Kidney (tissue), 14 donors: ENCODE results near the gene FOXK1. TPM values are rescaled to one million over a fixed set of nuclear protein-coding genes. Genes with fewer than 3 reads are reported as not detected.

Experiments used
- DNase-seq, 5 donors: peaks; one replicate each; pipeline ENCODE4 v3.0.0-alpha.2; 2013 to 2020
- FAIRE-seq: peaks from 2 replicates; lab custom pipeline; 2012; peaks lifted over from hg19 to GRCh38; lab: Jason Lieb, UNC
- H3K27ac ChIP-seq, 2 donors: one replicate each; pipeline ENCODE4 v1.7.0; 2013; ENCODE audit warnings: low read depth in 2 of 2, low read length in 2 of 2, inconsistent platforms in 1 of 2
- H3K27me3 ChIP-seq: one replicate; pipeline ENCODE4 v1.7.1; 2013; ENCODE audit warnings: low read length, inconsistent platforms; ENCODE audit not compliant: control insufficient read depth, insufficient read depth
- H3K36me3 ChIP-seq, 3 donors: one replicate each; pipeline versions ENCODE4 v1.7.0 to v1.7.1; 2013; ENCODE audit warnings: low read length in 3 of 3, control low read depth in 1 of 3, inconsistent platforms in 1 of 3; ENCODE audit not compliant: insufficient read depth in 3 of 3, control insufficient read depth in 2 of 3
- H3K4me1 ChIP-seq, 3 donors: one replicate each; pipeline versions ENCODE4 v1.7.0 to v1.7.1; 2013; ENCODE audit warnings: low read length in 3 of 3, inconsistent platforms in 1 of 3, low read depth in 1 of 3; ENCODE audit not compliant: control insufficient read depth in 2 of 3, insufficient read depth in 2 of 3
- H3K4me3 ChIP-seq, 3 donors: one replicate each; pipeline versions ENCODE4 v1.7.0 to v1.8.1; 2013; ENCODE audit warnings: low read length in 3 of 3, control low read depth in 1 of 3, inconsistent platforms in 1 of 3
- H3K9ac ChIP-seq, 3 donors: one replicate each; pipeline versions ENCODE4 v1.7.0 to v1.7.1; 2013; ENCODE audit warnings: low read length in 3 of 3, control low read depth in 1 of 3, inconsistent platforms in 1 of 3
- H3K9me3 ChIP-seq, 3 donors: one replicate each; pipeline versions ENCODE4 v1.7.0 to v1.7.1; 2013; ENCODE audit warnings: low read length in 3 of 3, control low read depth in 1 of 3, inconsistent platforms in 1 of 3; ENCODE audit not compliant: control insufficient read depth in 2 of 3, insufficient read depth in 1 of 3
- CTCF ChIP-seq: IDR thresholded peaks from 3 replicates; pipeline ENCODE4 v1.5.1; 2012; ENCODE audit warnings: mild to moderate bottlenecking, moderate library complexity, borderline replicate concordance; ENCODE audit not compliant: insufficient read depth; ENCODE audit errors: extremely low read depth
- intact Hi-C: fragments of 100-400 bp; cut with DNase I; formaldehyde crosslinking; loops from one replicate; pipeline ENCODE4 v1.11.1; 2022
- polyA plus RNA-seq: library from polyadenylated mRNA; stranded (reverse); fragments of 350-450 nt; fragmentation: Illumina TruSeq; extraction: RNeasy Lipid Tissue Mini Kit (QIAGEN cat#74804); gene quantifications from one replicate; pipeline ENCODE4 v1.2.3, GENCODE V29; 2014; ENCODE audit warnings: low read depth, low replicate concordance; ENCODE audit not compliant: insufficient read depth
- total RNA-seq: library from RNA; stranded (reverse); fragmentation: NEBNext Ultra II Directional; extraction: Animal tissue kit (Norgen Biotek cat#: 25700); gene quantifications from one replicate; pipeline ENCODE4 v1.2.1, GENCODE V29; 2021
- donor health status: control.
- donor health status: control.
- donor health status: control.
- donor health status: control.
- donor health status: control.
- donor health status: DM: yes; HTN: yes; CAD: no.
- donor health status: Normal renal cell carcinoma (clear cell type).

Gene FOXK1
- total and polyA plus RNA-seq, 2 donors from 2014 or later: 3.9 to 44.2 TPM

GRCh38 chr7:4783292-4783652, 101.2 kb downstream of the FOXK1 start:
- peaks cover 0 to 16% (median 8%) of the 10 kb centered on the region in 3 donors for H3K36me3 ChIP-seq

GRCh38 chr7:4783762-4784351, 101.8 kb downstream of the FOXK1 start:
- Histone ChIP-seq H3K27me3 (no peaks in the 10 kb centered on the region), H3K36me3 (peaks cover 0 to 22% (median 8%) of the 10 kb centered on the region in 3 donors), H3K9ac (no peak overlapping the region), H3K27ac (no peak overlapping the region), H3K9me3 (no peaks in the 10 kb centered on the region), H3K4me3 (no peak overlapping the region), H3K4me1 (no peaks in the 10 kb centered on the region)
- TF ChIP-seq CTCF: no peak
- FAIRE-seq: no peak
- intact Hi-C loops: loop anchor here (10.0 kb wide), 1 partner anchor 301 kb away; no protein-coding TSS in a partner anchor
- no peak for DNase-seq

More at GRCh38 chr7:4783292-4783652, 101.2 kb downstream of the FOXK1 start:
- H3K9ac ChIP-seq: no peak overlapping the region
- no peak for FAIRE-seq
- intact Hi-C loops: loop anchor here (10.0 kb wide), 1 partner anchor 302 kb away; no protein-coding TSS in a partner anchor
- no peak for DNase-seq
- no peaks in the 10 kb centered on the region for H3K27me3 ChIP-seq
- no peaks in the 10 kb centered on the region for H3K4me1 ChIP-seq
- no peak for TF ChIP-seq CTCF
- no peaks in the 10 kb centered on the region for H3K9me3 ChIP-seq
- no peak overlapping the region for H3K27ac ChIP-seq
- H3K4me3 ChIP-seq: no peak overlapping the region

- H3K36me3 ChIP-seq: peaks cover 0 to 22% (median 8%) of the 10 kb centered on the region in 3 donors
Measured at GRCh38 chr7:4784799-4785198, 102.7 kb downstream of the FOXK1 start.

More at GRCh38 chr7:4784799-4785198, 102.7 kb downstream of the FOXK1 start:
- no peak overlapping the region for H3K27ac ChIP-seq
- no peaks in the 10 kb centered on the region for H3K9me3 ChIP-seq
- no peak for TF ChIP-seq CTCF
- DNase-seq (no peak), FAIRE-seq (no peak)
- no peak overlapping the region for H3K4me3 ChIP-seq
- no peak overlapping the region for H3K9ac ChIP-seq
- no peaks in the 10 kb centered on the region for H3K4me1 ChIP-seq
- intact Hi-C loops: loop anchor here (10.0 kb wide), 1 partner anchor 300 kb away; no protein-coding TSS in a partner anchor
- H3K27me3 ChIP-seq: no peaks in the 10 kb centered on the region
